WTC11 (cell line): ENCODE data around the gene STX8. TPM values are rescaled to one million over a fixed set of nuclear protein-coding genes. Genes with fewer than 3 reads are reported as not detected.

Source experiments
- ATAC-seq: fragments of 200-7000 bp; cut with Tn5 transposase; 2 replicates; pipeline ENCODE4 v1.10.0; 2021; ENCODE audit warnings: mild to moderate bottlenecking, moderate library complexity
- CTCF ChIA-PET: fragments of 300-600 bp; sonication (Branson Sonifier 250); formaldehyde crosslinking; loops from one replicate; lab custom pipeline; 2021; ENCODE audit warnings: antibody characterized with exemption; lab: Charles Lee
- POLR2A ChIA-PET: fragments of 350-600 bp; sonication (Branson Sonifier 250); formaldehyde crosslinking; loops from one replicate; lab custom pipeline; 2021; ENCODE audit warnings: antibody characterized with exemption; lab: Charles Lee
- DNase-seq: peaks from one replicate; pipeline ENCODE4 v3.0.0; 2021; ENCODE audit warnings: low spot score
- H3K27ac Mint-ChIP-seq: 2 replicates; pipeline ENCODE4 v1.8.0; 2021; ENCODE audit warnings: mixed read lengths
- H3K27me3 Mint-ChIP-seq: 2 replicates; pipeline ENCODE4 v1.8.0; 2021; ENCODE audit warnings: low read depth, mild to moderate bottlenecking, moderate library complexity, mixed read lengths
- H3K36me3 Mint-ChIP-seq: 2 replicates; pipeline ENCODE4 v1.8.0; 2021; ENCODE audit warnings: mixed read lengths
- H3K4me1 Mint-ChIP-seq: 2 replicates; pipeline ENCODE4 v1.8.0; 2022; ENCODE audit warnings: mixed read lengths
- H3K4me3 Mint-ChIP-seq: 2 replicates; pipeline ENCODE4 v1.8.0; 2021; ENCODE audit warnings: mild to moderate bottlenecking, moderate library complexity, mixed read lengths
- H3K9me3 Mint-ChIP-seq: 2 replicates; pipeline ENCODE4 v1.8.0; 2021; ENCODE audit warnings: mixed read lengths
- EMX1 ChIP-seq: fragments of 250-450 bp; sonication (Bioruptor Pico); IDR thresholded peaks from 2 replicates; pipeline ENCODE4 v1.8.0; 2021; ENCODE audit warnings: mild to moderate bottlenecking
- ESRRA ChIP-seq: sonication (generic); formaldehyde crosslinking; IDR thresholded peaks from 2 replicates; pipeline ENCODE4 v1.8.1; 2022; ENCODE audit warnings: mild to moderate bottlenecking, missing genetic modification reagents, borderline replicate concordance
- GABPB1 ChIP-seq: sonication (generic); formaldehyde crosslinking; IDR thresholded peaks from 2 replicates; pipeline ENCODE4 v1.8.1; 2023; ENCODE audit warnings: mild to moderate bottlenecking, missing genetic modification reagents
- HMGA2 ChIP-seq: fragments of 250-450 bp; sonication (Bioruptor Pico); IDR thresholded peaks from 2 replicates; pipeline ENCODE4 v1.4.0; 2021; ENCODE audit warnings: mild to moderate bottlenecking, moderate library complexity
- KAT7 ChIP-seq: sonication (generic); formaldehyde crosslinking; IDR thresholded peaks from 2 replicates; pipeline ENCODE4 v1.8.1; 2023; ENCODE audit warnings: missing genetic modification reagents, mild to moderate bottlenecking, borderline replicate concordance
- NFATC4 ChIP-seq: fragments of 250-450 bp; sonication (Bioruptor Pico); IDR thresholded peaks from 2 replicates; pipeline ENCODE4 v1.9.0; 2021; ENCODE audit warnings: mild to moderate bottlenecking
- NFE2L1 ChIP-seq: sonication (generic); formaldehyde crosslinking; IDR thresholded peaks from 2 replicates; pipeline ENCODE4 v1.8.1; 2023; ENCODE audit warnings: missing genetic modification reagents
- SP1 ChIP-seq: sonication (generic); formaldehyde crosslinking; conservative IDR thresholded peaks from 2 replicates; pipeline ENCODE4 v1.8.1; 2022; ENCODE audit warnings: missing genetic modification reagents
- USF2 ChIP-seq: sonication (generic); formaldehyde crosslinking; IDR thresholded peaks from 2 replicates; pipeline ENCODE4 v1.8.1; 2023; ENCODE audit warnings: mild to moderate bottlenecking, missing genetic modification reagents, moderate library complexity
- ZNF219 ChIP-seq: sonication (generic); formaldehyde crosslinking; IDR thresholded peaks from 2 replicates; pipeline ENCODE4 v1.8.0; 2023; ENCODE audit warnings: missing genetic modification reagents, mild to moderate bottlenecking, borderline replicate concordance
- ZNF317 ChIP-seq: sonication (generic); formaldehyde crosslinking; IDR thresholded peaks from 2 replicates; pipeline ENCODE4 v1.8.1; 2023; ENCODE audit warnings: low read depth, mild to moderate bottlenecking, moderate library complexity, missing genetic modification reagents, borderline replicate concordance
- ZNF423 ChIP-seq: fragments of 250-450 bp; sonication (Bioruptor Pico); IDR thresholded peaks from 2 replicates; pipeline ENCODE4 v2.1.2; 2022; ENCODE audit warnings: mild to moderate bottlenecking, moderate library complexity
- ZSCAN18 ChIP-seq: fragments of 250-450 bp; sonication (Bioruptor Pico); IDR thresholded peaks from 2 replicates; pipeline ENCODE4 v2.1.2; 2022; ENCODE audit warnings: mild to moderate bottlenecking, moderate library complexity
- total RNA-seq: library from RNA; stranded (reverse); gene quantifications from 3 replicates; pipeline ENCODE4 v1.2.3, GENCODE V29; 2021
- TF ChIP-seq, protein P1 (sequence below): fragments of 250-450 bp; sonication (Bioruptor Pico); IDR thresholded peaks from 2 replicates; pipeline ENCODE4 v1.8.0; 2021; ENCODE audit warnings: mild to moderate bottlenecking
- TF ChIP-seq, protein P2 (sequence below): sonication (generic); formaldehyde crosslinking; IDR thresholded peaks from 2 replicates; pipeline ENCODE4 v1.8.0; 2022; ENCODE audit warnings: mild to moderate bottlenecking, missing genetic modification reagents
- TF ChIP-seq, protein P3 (sequence below): sonication (generic); formaldehyde crosslinking; IDR thresholded peaks from 2 replicates; pipeline ENCODE4 v1.8.1; 2022; ENCODE audit warnings: mild to moderate bottlenecking, moderate library complexity, missing genetic modification reagents
- TF ChIP-seq, protein P4 (sequence below): sonication (generic); formaldehyde crosslinking; IDR thresholded peaks from 2 replicates; pipeline ENCODE4 v1.8.0; 2022; ENCODE audit warnings: mild to moderate bottlenecking, missing genetic modification reagents

STX8 gene
- total RNA-seq, 1 experiment from 2014 or later: 39.9 TPM

GRCh38 chr17:9273428-9274391, 301.9 kb downstream of the STX8 start:
- no peak overlapping the region for H3K4me3 Mint-ChIP-seq
- DNase-seq (no peak), ATAC-seq (no peak)
- ChIA-PET POLR2A (interaction anchor here (0.5 kb wide), 1 partner anchor 82 kb away, joined by 4 read pairs; no protein-coding TSS in a partner anchor), CTCF (interaction anchor here (0.6 to 1.5 kb wide), 4 partner anchors 18 to 1092 kb away, joined by 4 to 8 read pairs (median 4); no protein-coding TSS in a partner anchor)
- no peaks in the 10 kb centered on the region for H3K36me3 Mint-ChIP-seq
- TF ChIP-seq ZSCAN18 (CRISPR knock-in tag): no peak
- TF ChIP-seq USF2: no peak
- no peak for TF ChIP-seq NFE2L1 (CRISPR knock-in tag)
- no peak for TF ChIP-seq ESRRA (CRISPR knock-in tag)
- TF ChIP-seq ZNF423 (CRISPR knock-in tag): no peak
- TF ChIP-seq ZNF219 (CRISPR knock-in tag): no peak
- TF ChIP-seq NFATC4: no peak
- TF ChIP-seq ZNF317 (CRISPR knock-in tag): no peak
- TF ChIP-seq, protein P1, sequence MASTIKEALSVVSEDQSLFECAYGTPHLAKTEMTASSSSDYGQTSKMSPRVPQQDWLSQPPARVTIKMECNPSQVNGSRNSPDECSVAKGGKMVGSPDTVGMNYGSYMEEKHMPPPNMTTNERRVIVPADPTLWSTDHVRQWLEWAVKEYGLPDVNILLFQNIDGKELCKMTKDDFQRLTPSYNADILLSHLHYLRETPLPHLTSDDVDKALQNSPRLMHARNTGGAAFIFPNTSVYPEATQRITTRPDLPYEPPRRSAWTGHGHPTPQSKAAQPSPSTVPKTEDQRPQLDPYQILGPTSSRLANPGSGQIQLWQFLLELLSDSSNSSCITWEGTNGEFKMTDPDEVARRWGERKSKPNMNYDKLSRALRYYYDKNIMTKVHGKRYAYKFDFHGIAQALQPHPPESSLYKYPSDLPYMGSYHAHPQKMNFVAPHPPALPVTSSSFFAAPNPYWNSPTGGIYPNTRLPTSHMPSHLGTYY (CRISPR knock-in tag): no peak
- TF ChIP-seq KAT7 (CRISPR knock-in tag): no peak
- TF ChIP-seq GABPB1 (CRISPR knock-in tag): no peak
- TF ChIP-seq HMGA2 (CRISPR knock-in tag): no peak
- H3K9me3 Mint-ChIP-seq: no peaks in the 10 kb centered on the region; the same call in 1 of the 2 replicates
- no peaks in the 10 kb centered on the region for H3K27me3 Mint-ChIP-seq
- peaks cover 7% of the 10 kb centered on the region for H3K4me1 Mint-ChIP-seq
- H3K27ac Mint-ChIP-seq: no peak overlapping the region

DNA sequence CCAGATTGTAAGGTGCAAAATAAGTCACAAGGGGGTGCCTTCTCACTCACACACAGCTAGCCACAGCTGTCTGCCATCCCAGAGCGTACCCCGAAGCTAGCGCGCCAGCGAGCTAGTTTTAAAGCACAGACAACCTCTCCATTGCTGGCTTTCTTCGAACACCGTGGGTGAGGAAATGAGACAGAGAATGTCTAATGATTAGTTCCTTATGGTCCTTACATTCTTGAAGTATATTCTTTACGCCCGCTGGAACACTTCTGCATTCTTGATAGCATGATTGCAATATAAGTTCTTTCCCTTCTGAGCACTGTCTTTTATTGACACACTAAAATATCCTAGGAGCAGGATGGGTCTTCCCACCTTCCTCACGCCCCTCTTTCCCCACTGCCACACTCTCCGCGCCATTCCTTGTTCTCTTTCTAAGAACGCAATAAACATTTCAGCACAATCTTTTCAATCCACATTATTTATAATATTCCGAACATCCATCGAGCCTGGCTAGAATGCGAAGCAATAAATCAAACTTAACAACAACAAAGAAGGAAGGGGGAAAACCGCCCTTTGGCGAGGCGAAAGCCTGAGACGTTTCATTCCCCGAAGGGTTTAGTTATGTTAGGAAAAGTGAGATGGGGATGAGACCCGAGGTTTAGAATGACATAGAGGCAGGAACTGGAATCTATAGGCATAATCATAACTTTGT, 303.0 kb downstream of the STX8 start:
- CTCF ChIA-PET: interaction anchor here (0.6 to 1.5 kb wide), 8 partner anchors 19 to 275 kb away, joined by 3 to 8 read pairs (median 4); no protein-coding TSS in a partner anchor
- POLR2A ChIA-PET: no interaction called here
- TF ChIP-seq, protein P2, sequence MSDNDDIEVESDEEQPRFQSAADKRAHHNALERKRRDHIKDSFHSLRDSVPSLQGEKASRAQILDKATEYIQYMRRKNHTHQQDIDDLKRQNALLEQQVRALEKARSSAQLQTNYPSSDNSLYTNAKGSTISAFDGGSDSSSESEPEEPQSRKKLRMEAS: no peak
- TF ChIP-seq, protein P3, sequence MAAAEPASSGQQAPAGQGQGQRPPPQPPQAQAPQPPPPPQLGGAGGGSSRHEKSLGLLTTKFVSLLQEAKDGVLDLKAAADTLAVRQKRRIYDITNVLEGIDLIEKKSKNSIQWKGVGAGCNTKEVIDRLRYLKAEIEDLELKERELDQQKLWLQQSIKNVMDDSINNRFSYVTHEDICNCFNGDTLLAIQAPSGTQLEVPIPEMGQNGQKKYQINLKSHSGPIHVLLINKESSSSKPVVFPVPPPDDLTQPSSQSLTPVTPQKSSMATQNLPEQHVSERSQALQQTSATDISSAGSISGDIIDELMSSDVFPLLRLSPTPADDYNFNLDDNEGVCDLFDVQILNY (CRISPR knock-in tag): no peak
- no peak for TF ChIP-seq EMX1
- TF ChIP-seq, protein P4, sequence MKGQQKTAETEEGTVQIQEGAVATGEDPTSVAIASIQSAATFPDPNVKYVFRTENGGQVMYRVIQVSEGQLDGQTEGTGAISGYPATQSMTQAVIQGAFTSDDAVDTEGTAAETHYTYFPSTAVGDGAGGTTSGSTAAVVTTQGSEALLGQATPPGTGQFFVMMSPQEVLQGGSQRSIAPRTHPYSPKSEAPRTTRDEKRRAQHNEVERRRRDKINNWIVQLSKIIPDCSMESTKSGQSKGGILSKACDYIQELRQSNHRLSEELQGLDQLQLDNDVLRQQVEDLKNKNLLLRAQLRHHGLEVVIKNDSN (CRISPR knock-in tag): no peak
- no peak for TF ChIP-seq SP1 (CRISPR knock-in tag)
- Mint-ChIP-seq H3K9me3 (no peaks in the 10 kb centered on the region; the same call in 1 of the 2 replicates), H3K27ac (no peak overlapping the region; the same call in 1 of the 2 replicates), H3K27me3 (no peaks in the 10 kb centered on the region), H3K4me3 (no peak overlapping the region), H3K4me1 (peaks cover 7% of the 10 kb centered on the region), H3K36me3 (no peaks in the 10 kb centered on the region)
- no peak for DNase-seq
- ATAC-seq: no peak
